K562 (cell line): Measurements from ENCODE around the gene NR3C2. TPM values are rescaled to one million over a fixed set of nuclear protein-coding genes. Genes with fewer than 3 reads are reported as not detected.

Experiments used
- ATAC-seq: fragments of 200-7000 bp; cut with Tn5 transposase; 3 replicates; pipeline ENCODE4 v1.9.1; 2020; ENCODE audit warnings: moderate library complexity
- BruUV-seq: library from RNA; stranded (reverse); fragments of 400-500 nt; replicated peaks from 2 replicates; lab custom pipeline; 2021; lab: Mats Ljungman, UMichigan
- CTCF ChIA-PET: fragments of 300-600 bp; formaldehyde crosslinking; extraction: SDS; loops from one replicate; lab custom pipeline; 2021; ENCODE audit warnings: low intra/inter-chr PET ratio; lab: Yijun Ruan, JAX
- POLR2A ChIA-PET: fragments of 300-600, 350-650 bp; sonication (Branson Sonifier 250); formaldehyde crosslinking; extraction: SDS; loops from one replicate; lab custom pipeline; 2021; ENCODE audit warnings: antibody characterized with exemption, inconsistent platforms; lab: Yijun Ruan, JAX
- DNase-seq, 4 experiments: peaks; one replicate each; pipeline versions ENCODE4 v3.0.0 to v3.0.0-alpha.2; 2011 to 2018; ENCODE audit warnings: low spot score in 3 of 4, mixed read lengths in 3 of 4; ENCODE audit errors: extremely low read depth in 1 of 4
- FAIRE-seq: peaks from 2 replicates; lab custom pipeline; 2011; peaks lifted over from hg19 to GRCh38; lab: Jason Lieb, UNC
- H2AFZ ChIP-seq: 2 replicates; pipeline ENCODE4 v1.6.0; 2011; ENCODE audit warnings: low read depth, low read length, control low read depth, inconsistent platforms
- H3K27ac ChIP-seq: fragments of 200-600 bp; 3 replicates; pipeline ENCODE4 v1.8.0; 2011; ENCODE audit warnings: low read depth, mild to moderate bottlenecking, control low read depth, inconsistent platforms, low read length, moderate library complexity, mixed read lengths; ENCODE audit errors: extremely low read depth
- H3K27me3 ChIP-seq, 2 experiments: fragments of 300-600 bp in 1 of 2; 2 replicates in 1 of 2; 3 replicates in 1 of 2; pipeline versions ENCODE4 v1.6.0 to v1.8.0; 2011; ENCODE audit warnings: inconsistent platforms in 2 of 2, low read length in 2 of 2, mild to moderate bottlenecking in 1 of 2, mixed read lengths in 1 of 2, moderate library complexity in 1 of 2; ENCODE audit not compliant: control insufficient read depth in 2 of 2, insufficient read depth in 2 of 2
- H3K36me3 ChIP-seq: fragments of 300-600 bp; 3 replicates; pipeline ENCODE4 v1.8.0; 2011; ENCODE audit warnings: mild to moderate bottlenecking, low read length, inconsistent platforms; ENCODE audit not compliant: control insufficient read depth, insufficient read depth
- H3K4me1 ChIP-seq, 2 experiments: fragments of 200-600 bp in 1 of 2; replicated peaks in 1 of 2; 2 replicates in 1 of 2; 3 replicates in 1 of 2; pipeline versions ENCODE4 v1.5.1 to v1.8.0; 2011; ENCODE audit warnings: inconsistent platforms in 2 of 2, low read length in 2 of 2, mild to moderate bottlenecking in 1 of 2, mixed read lengths in 1 of 2, moderate library complexity in 1 of 2; ENCODE audit not compliant: control insufficient read depth in 2 of 2, insufficient read depth in 2 of 2
- H3K4me2 ChIP-seq: 2 replicates; pipeline ENCODE4 v1.6.1; 2011; ENCODE audit warnings: low read length, control low read depth, inconsistent platforms, mixed read lengths; ENCODE audit not compliant: insufficient read depth
- H3K4me3 ChIP-seq: fragments of 200-600 bp; sonication (generic), shearing (Covaris generic); 2 replicates; pipeline ENCODE4 v1.5.1; 2016; ENCODE audit warnings: control low read depth, inconsistent platforms
- H3K79me2 ChIP-seq: fragments of 200-600 bp; 3 replicates; pipeline ENCODE4 v1.8.0; 2011; ENCODE audit warnings: low read length, inconsistent platforms; ENCODE audit not compliant: control insufficient read depth, insufficient read depth
- H3K9ac ChIP-seq, 2 experiments: 2 replicates each; pipeline versions ENCODE4 v1.6.0 to v1.6.1; 2011; ENCODE audit warnings: low read depth in 2 of 2, low read length in 2 of 2, control low read depth in 1 of 2, inconsistent platforms in 1 of 2, mild to moderate bottlenecking in 1 of 2, mixed read lengths in 1 of 2; ENCODE audit not compliant: insufficient read depth in 1 of 2
- H3K9me1 ChIP-seq: one replicate; pipeline ENCODE4 v1.6.0; 2011; ENCODE audit warnings: inconsistent platforms, mild to moderate bottlenecking, low read length, moderate library complexity; ENCODE audit not compliant: control insufficient read depth, insufficient read depth
- H3K9me3 ChIP-seq: replicated peaks from 2 replicates; pipeline ENCODE4 v1.5.1; 2011; ENCODE audit warnings: low read depth, low read length, inconsistent platforms; ENCODE audit not compliant: control insufficient read depth, insufficient read depth
- H4K20me1 ChIP-seq: replicated peaks from 2 replicates; pipeline ENCODE4 v1.6.1; 2011; ENCODE audit warnings: low read length, inconsistent platforms, mixed read lengths; ENCODE audit not compliant: control insufficient read depth, insufficient read depth
- HDGF ChIP-seq: fragments of 450-650 bp; IDR thresholded peaks from 2 replicates; pipeline ENCODE4 v1.6.1; 2016
- ZBTB9 ChIP-seq: fragments of 450-650 bp; formaldehyde crosslinking; IDR thresholded peaks from 2 replicates; pipeline ENCODE4 v1.4.0; 2020; ENCODE audit warnings: mild to moderate bottlenecking, moderate library complexity
- ZNF274 ChIP-seq: IDR thresholded peaks from 2 replicates; pipeline ENCODE4 v1.6.1; 2011; ENCODE audit warnings: low read depth, mild to moderate bottlenecking, low read length, moderate library complexity, borderline replicate concordance
- ZNF507 ChIP-seq: conservative IDR thresholded peaks from 2 replicates; pipeline ENCODE4 v1.6.1; 2017; ENCODE audit warnings: missing genetic modification characterization, missing compliant biosample characterization
- WGBS: fragments of 100-300 bp; shearing (Covaris generic); methylation state at CpG from one replicate; pipeline ENCODE4 v1.1.6; 2016; ENCODE audit warnings: low coverage, mixed read lengths; ENCODE audit not compliant: insufficient coverage; ENCODE audit errors: missing lambda C conversion rate; 5-methylcytosine and 5-hydroxymethylcytosine counted together
- in situ Hi-C: fragments of 300-500 bp; cut with MboI; formaldehyde crosslinking; loops from 4 replicates; pipeline ENCODE4 v1.15.0; 2018; ENCODE audit warnings: inconsistent platforms, mixed read lengths
- intact Hi-C: fragments of 100-400 bp; cut with micrococcal nuclease; formaldehyde crosslinking; loops from 2 replicates; pipeline ENCODE4 v1.14.2; 2022
- polyA plus RNA-seq, 8 experiments: library from polyadenylated mRNA; depleted of rRNA in 4 of 8; stranded (reverse) in 5 of 8; unstranded in 3 of 8; fragments of >200 nt; fragmentation: Nextera tagmentation in 2 of 8; fragmentation: Illumina TruSeq in 1 of 8; extraction: Ambion mirVana in 2 of 8; extraction: Trizol in 1 of 8; gene quantifications; 2 replicates each; pipeline versions ENCODE4 v1.2.1 to v1.2.3, GENCODE V29; 2011 to 2014; ENCODE audit warnings: inconsistent platforms in 1 of 8, missing spikeins in 1 of 8
- total RNA-seq, 7 experiments: library from RNA; depleted of rRNA in 6 of 7; stranded (reverse); fragments of >200 nt in 6 of 7; fragmentation: Illumina TruSeq in 2 of 7; extraction: Trizol in 2 of 7; gene quantifications; 2 replicates each; pipeline versions ENCODE4 v1.2.1 to v1.2.3, GENCODE V29; 2011 to 2021; ENCODE audit warnings: low replicate concordance in 1 of 7
- TF ChIP-seq, protein P1 (sequence below): sonication (generic); formaldehyde crosslinking; IDR thresholded peaks from 2 replicates; pipeline ENCODE4 v1.8.0; 2022; ENCODE audit warnings: mild to moderate bottlenecking, missing genetic modification reagents
- TF ChIP-seq, protein P2 (sequence below): fragments of 250-450 bp; sonication (Bioruptor Pico); IDR thresholded peaks from 2 replicates; pipeline ENCODE4 v1.5.0; 2021; ENCODE audit warnings: mild to moderate bottlenecking, borderline replicate concordance

NR3C2 gene
- total and polyA plus RNA-seq, 9 of the 15 experiments (the other 6 are each of a cell fraction or from before 2014, with no cell fraction given), result 0.01 to 0.28 (median 0.16) TPM; not detected in 2

DNA sequence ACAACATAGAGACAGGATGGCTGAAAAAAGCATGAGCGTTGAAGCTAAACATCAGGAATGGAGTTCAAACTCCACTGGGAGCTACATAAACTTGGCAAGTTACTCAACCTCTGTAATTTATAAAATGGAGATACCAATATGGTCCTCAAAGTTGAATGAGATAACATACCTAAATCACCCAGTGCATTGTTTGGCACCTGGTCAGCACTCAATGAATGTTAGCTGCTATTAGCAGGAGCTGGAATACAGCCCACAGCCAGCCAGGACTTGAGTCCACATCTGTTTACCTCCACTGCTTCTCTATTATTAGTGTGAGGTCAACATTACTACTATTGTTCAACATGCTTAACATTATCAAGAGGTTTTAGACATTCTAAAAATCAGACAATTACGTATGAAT lies 97.9 kb downstream of the NR3C2 start:
- CTCF ChIA-PET, result no interaction called here
- POLR2A ChIA-PET, result no interaction called here
- DNase-seq, result no peak
- Histone ChIP-seq H3K27me3 (no peaks in the 10 kb centered on the region), H2AFZ (no peak overlapping the region), H4K20me1 (no peaks in the 10 kb centered on the region), H3K9ac (no peak overlapping the region), H3K4me1 (no peaks in the 10 kb centered on the region), H3K9me3 (no peaks in the 10 kb centered on the region), H3K36me3 (no peaks in the 10 kb centered on the region), H3K9me1 (no peaks in the 10 kb centered on the region), H3K4me3 (no peak overlapping the region), H3K79me2 (no peaks in the 10 kb centered on the region), H3K27ac (no peak overlapping the region), H3K4me2 (no peak overlapping the region)
- in situ Hi-C loops, result no loop called here
- ATAC-seq, result no peak
- FAIRE-seq, result no peak
- TF ChIP-seq ZNF274 (no peak), HDGF (no peak), ZBTB9 (CRISPR knock-in tag) (no peak), ZNF507 (no peak)
- TF ChIP-seq, protein P1, sequence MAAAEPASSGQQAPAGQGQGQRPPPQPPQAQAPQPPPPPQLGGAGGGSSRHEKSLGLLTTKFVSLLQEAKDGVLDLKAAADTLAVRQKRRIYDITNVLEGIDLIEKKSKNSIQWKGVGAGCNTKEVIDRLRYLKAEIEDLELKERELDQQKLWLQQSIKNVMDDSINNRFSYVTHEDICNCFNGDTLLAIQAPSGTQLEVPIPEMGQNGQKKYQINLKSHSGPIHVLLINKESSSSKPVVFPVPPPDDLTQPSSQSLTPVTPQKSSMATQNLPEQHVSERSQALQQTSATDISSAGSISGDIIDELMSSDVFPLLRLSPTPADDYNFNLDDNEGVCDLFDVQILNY (CRISPR knock-in tag), result no peak
- TF ChIP-seq, protein P2, sequence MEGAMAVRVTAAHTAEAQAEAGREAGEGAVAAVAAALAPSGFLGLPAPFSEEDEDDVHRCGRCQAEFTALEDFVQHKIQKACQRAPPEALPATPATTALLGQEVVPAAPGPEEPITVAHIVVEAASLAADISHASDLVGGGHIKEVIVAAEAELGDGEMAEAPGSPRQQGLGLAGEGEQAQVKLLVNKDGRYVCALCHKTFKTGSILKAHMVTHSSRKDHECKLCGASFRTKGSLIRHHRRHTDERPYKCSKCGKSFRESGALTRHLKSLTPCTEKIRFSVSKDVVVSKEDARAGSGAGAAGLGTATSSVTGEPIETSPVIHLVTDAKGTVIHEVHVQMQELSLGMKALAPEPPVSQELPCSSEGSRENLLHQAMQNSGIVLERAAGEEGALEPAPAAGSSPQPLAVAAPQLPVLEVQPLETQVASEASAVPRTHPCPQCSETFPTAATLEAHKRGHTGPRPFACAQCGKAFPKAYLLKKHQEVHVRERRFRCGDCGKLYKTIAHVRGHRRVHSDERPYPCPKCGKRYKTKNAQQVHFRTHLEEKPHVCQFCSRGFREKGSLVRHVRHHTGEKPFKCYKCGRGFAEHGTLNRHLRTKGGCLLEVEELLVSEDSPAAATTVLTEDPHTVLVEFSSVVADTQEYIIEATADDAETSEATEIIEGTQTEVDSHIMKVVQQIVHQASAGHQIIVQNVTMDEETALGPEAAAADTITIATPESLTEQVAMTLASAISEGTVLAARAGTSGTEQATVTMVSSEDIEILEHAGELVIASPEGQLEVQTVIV, result no peak
- BruUV-seq, result no TSS peak
- WGBS, result 0% methylated on average over 2 of the region's 2 CpGs
- intact Hi-C loops, result no loop called here
